D721Med (cell line): ENCODE results near the gene RPS6KC1.

ENCODE experiments used
- DNase-seq: peaks from one replicate; pipeline ENCODE4 v3.0.0; 2011; ENCODE audit warnings: low spot score; ENCODE audit not compliant: insufficient read length
- FAIRE-seq: peaks from 2 replicates; lab custom pipeline; 2011; peaks lifted over from hg19 to GRCh38; lab: Jason Lieb, UNC
- CTCF ChIP-seq: IDR thresholded peaks from 2 replicates; pipeline ENCODE4 v1.5.1; 2012; ENCODE audit warnings: mild to moderate bottlenecking, control low read depth; ENCODE audit not compliant: insufficient read depth; ENCODE audit errors: missing control alignments

RPS6KC1 gene

GRCh38 chr1:213123536-213123935 is 72.5 kb downstream of the RPS6KC1 start:
- no peak for TF ChIP-seq CTCF
- FAIRE-seq (no peak), DNase-seq (no peak)

- TF ChIP-seq CTCF: no peak
- DNase-seq (no peak), FAIRE-seq (peak; percentile 51)
Observed at GRCh38 chr1:213124590-213124989, 73.5 kb downstream of the RPS6KC1 start.

- DNase-seq (no peak), FAIRE-seq (peak; percentile 32)
- TF ChIP-seq CTCF: no peak
Observed at GRCh38 chr1:213125643-213126042, 74.6 kb downstream of the RPS6KC1 start.

GRCh38 chr1:213127074-213127473 is 76.0 kb downstream of the RPS6KC1 start:
- no peak for DNase-seq
- FAIRE-seq: peak; percentile 87

GRCh38 chr1:213131851-213132655 is 81.0 kb downstream of the RPS6KC1 start:
- DNase-seq (no peak), FAIRE-seq (peak; percentile 90)
- TF ChIP-seq CTCF: peak; percentile 9

More at GRCh38 chr1:213127074-213127473, 76.0 kb downstream of the RPS6KC1 start:
- no peak for TF ChIP-seq CTCF

GRCh38 chr1:213135572-213135971 is 84.5 kb downstream of the RPS6KC1 start:
- DNase-seq (no peak), FAIRE-seq (no peak)
- TF ChIP-seq CTCF: no peak
